Activated gamma-delta T cell (primary cell): ENCODE data around the gene SWT1.
"Not testable (repeated sequence)": the region's sequence is repeated elsewhere in the genome, so short reads cannot be mapped to it uniquely, and the experiment has no call there.

Experiments used
- DNase-seq: peaks from one replicate; lab custom pipeline; 2025; lab: John Stamatoyannopoulos, UW

Gene SWT1

GRCh38 chr1:185318431-185319138 is 161.6 kb downstream of the SWT1 start:
- no peak for DNase-seq

GRCh38 chr1:185319139-185319475 is 162.1 kb downstream of the SWT1 start:
- no peak for DNase-seq

GRCh38 chr1:185321104-185321503 is 164.1 kb downstream of the SWT1 start:
- DNase-seq: not testable (repeated sequence)

GRCh38 chr1:185321653-185322221 is 164.8 kb downstream of the SWT1 start:
- DNase-seq: not testable (repeated sequence)

GRCh38 chr1:185322636-185323035 is 165.7 kb downstream of the SWT1 start:
- DNase-seq: no peak

- DNase-seq: no peak
Measured at GRCh38 chr1:185324118-185324517, 167.2 kb downstream of the SWT1 start.

- no peak for DNase-seq
Measured at GRCh38 chr1:185325413-185325812, 168.4 kb downstream of the SWT1 start.

- DNase-seq: no peak
Measured at GRCh38 chr1:185328255-185328654, 171.3 kb downstream of the SWT1 start.

- DNase-seq: no peak
Measured at GRCh38 chr1:185334182-185334581, 177.2 kb downstream of the SWT1 start.

- no peak for DNase-seq
Measured at GRCh38 chr1:185337246-185337645, 180.3 kb downstream of the SWT1 start.

GRCh38 chr1:185338719-185339622 is 182.0 kb downstream of the SWT1 start:
- no peak for DNase-seq

GRCh38 chr1:185341196-185341781 is 184.3 kb downstream of the SWT1 start:
- no peak for DNase-seq
